Measurements from ENCODE around the gene DSCAML1.

The DSCAML1 gene

DNA sequence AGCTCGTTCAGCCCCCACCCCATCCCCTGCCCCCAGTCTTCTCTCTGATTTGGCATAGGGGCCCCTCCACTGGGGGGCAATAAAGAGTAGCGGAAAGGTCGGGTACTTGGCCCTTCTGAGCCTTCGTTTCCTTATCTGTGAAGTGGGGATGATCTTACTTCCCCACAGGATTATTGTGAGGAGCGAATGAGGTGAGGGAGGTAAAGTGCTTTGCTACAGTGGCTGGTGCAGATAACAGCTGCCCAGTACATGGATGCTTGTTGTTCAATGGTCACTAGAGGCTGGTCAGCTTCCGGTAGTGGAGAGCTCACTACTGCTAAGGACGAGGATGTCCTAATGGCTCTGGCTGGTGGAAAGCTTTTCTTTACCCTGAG is 368.2 kb downstream of the DSCAML1 start:
- no peak for DNase-seq (ENCODE audit: low read depth in 3 of 3)

DNA sequence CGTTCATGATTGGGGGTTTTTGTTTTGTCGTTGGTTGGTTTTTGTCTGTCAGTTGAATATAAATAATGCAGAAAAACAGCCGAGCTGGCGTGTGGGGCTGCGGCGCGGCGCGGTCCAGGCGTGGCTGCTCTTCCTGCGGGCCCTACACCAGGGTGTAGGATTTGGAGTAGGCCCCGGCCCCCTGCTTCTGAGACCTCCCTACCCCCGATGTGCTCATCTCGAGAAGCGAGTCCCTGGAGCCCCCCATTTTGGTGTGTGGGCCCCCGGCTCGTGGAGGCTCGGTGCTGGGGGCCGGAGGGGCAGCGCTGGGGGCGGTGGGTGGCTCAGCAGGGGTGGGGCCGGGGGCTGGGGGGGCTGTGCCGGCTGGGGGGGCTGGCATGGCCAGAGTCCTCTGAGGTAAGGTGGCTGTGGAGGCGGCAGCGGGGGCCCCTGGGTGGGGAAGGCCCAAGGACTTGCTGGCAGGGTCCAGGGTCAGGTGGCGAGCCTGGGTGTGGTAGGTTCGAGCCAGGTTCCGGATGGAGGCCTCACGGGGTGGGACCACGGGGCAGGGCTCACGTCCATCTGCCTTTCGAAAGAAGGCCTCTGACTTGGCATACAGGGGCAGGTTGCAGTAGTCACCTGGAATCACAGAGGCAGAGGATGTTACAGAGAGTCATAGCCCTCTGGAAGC is 368.7 kb downstream of the DSCAML1 start:
- no peak for DNase-seq (ENCODE audit: low read depth in 3 of 3)

DNA sequence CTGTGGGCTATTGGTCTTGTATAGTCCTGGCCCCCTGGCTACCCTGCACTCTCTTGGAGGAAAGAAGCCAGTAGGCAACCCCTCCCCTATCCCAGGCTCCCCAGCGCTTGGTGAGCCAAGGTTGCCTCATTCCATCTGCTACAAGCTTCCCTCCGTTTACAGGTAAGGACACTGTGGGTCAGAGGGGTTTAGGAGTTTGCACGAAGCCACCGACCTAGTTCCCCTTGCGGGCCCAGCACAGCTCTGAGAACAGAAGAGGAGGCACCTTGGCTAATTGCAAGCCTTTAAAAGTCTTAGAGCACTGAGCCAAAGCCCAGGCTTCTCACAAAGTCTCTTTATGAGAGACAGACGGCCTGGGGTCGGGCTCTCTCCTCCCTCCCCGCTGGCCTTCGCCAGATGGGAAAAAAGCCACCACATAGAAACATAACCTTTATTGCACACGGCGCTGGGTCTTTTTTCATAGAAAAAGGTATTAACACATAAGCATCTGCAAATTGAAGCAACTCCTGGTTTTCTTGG is 369.6 kb downstream of the DSCAML1 start:
- DNase-seq (ENCODE audit: low read depth in 3 of 3) = no peak

DNA sequence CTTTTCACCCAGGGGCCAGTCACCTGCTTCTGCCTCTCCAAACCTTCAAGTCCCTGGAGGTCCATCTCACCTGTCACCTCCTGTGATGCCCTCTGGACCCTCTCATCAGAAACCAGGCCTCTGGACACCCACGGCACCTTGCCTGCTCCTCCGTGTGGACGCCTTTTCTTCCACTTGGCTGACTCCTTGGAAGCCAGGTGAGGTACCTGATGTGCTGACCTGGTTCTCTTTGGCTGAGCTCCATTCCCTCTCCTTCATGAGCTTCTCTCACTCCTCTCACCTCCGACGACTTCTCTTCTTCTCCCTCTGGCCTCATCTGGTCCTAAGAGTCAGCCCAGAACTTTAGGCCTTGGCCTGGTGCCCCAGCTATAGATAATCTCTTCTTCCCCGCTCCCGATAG is 370.1 kb downstream of the DSCAML1 start:
- no peak for DNase-seq (ENCODE audit: low read depth in 3 of 3)

DNA sequence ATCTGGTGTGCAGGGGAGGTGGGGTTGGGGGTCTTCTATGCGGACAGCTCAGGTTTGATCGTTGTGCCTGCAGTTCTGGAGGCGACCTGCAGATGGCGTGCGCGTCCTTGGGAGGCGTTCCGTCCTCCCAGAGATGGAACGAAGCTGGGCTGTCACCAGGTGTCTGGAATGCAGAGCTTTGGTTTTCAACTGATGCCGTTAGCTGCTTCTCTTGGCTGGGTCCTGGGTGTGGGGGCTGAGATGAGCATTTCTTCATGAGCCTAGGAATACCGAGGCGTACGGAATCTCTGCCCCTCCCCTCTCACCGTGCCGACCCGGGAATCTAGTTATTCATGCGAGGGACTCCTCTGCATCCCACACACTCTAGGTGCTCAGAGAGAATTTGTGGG is 370.7 kb downstream of the DSCAML1 start:
- peak; percentile 42 to 71 (median 50) for DNase-seq (ENCODE audit: low read depth in 3 of 3)

DNA sequence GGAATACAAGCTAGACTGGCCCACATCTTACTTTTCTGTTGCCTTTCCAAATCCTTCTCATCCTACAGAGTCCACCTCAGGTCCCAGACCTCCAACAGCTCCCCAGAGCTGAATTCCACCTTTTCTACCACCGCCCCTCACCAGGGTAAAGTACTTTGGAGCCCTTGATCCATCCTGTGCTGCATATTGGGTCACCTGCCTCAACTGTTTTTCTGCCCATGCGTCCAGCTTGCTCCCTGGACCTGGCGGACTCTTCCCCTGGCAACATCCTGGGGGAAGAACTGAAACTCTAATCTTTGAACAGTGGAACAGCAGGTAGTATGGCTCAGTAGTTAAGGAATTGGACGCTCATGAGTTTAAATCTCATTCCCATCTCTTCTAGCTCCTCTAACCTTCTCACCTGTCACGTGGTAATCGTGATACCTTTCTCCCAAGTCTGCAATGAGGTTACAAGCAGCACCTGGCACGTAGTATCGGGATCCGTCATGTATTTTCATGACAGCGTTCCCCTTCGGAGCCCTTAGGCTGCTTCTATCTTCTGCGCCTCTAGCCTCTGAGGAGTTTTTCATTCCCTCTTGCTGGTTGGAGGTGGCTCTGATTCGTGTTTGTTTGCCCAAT is 371.2 kb downstream of the DSCAML1 start:
- no peak for DNase-seq (ENCODE audit: low read depth in 3 of 3)

DNA sequence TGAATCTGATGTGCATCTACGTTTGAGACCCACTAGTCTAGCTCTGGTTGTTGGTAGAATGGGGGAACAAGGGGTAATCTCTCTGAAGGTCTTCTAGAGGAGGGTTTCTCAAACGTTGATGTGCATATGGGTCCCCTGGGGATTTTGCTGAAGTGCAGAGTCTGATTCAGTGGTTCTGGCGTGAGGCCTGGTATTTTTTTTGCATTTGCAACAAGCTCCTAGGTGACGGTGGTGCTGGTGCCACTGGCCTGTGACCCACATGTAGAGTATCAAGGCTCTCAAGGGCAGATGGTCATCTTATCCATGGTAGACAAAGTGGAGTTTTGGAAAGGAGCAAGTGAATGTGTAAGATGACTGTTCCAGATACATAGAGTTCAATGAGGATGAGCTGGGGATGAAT is 372.2 kb downstream of the DSCAML1 start:
- DNase-seq (ENCODE audit: low read depth in 3 of 3) = no peak

DNA sequence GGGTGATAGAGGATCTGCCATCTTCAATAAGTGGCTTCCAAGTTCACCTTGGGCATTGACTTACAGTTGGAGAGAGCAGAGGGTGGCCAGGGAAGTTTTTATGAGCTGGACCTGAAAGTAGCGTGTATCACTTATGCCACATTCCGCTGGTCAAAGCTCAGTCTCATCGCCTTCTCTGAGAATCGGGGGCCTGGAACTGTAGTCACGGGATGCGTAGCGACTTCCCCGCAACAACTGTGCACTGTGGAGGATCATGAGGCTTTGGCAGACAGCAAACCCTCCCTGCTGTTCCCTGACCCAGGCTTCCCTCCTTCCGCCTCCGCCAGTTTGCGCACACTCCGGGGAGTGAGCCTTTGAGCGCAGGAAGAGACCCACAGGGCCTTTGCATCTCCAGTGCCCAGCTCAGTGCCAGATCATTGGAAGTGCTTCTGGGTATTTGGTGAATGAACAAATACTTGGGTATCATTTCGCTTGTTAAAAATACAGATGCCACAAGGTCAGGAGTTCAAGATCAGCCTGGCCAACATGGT is 373.9 kb downstream of the DSCAML1 start:
- no peak for DNase-seq (ENCODE audit: low read depth in 3 of 3)

DNA sequence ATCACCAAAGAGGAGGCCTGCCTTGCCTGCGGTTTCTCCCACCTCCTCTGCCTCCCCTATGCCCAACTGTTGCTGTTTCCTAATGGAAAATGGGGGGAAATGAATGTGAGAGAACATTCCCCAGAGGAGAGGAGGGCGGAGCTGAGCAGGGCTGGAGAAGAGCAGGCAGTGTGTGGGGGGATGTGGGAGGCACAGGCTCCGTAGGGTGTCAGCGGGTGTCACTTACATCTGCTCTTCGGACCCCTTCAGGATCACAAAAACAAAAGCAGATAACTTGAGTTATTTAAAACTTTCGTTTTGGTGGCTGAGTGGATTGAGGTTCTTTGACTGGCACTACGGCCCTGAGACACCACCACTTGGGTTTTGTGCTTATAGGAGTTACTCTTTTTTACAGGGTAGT is 375.5 kb downstream of the DSCAML1 start:
- no peak for DNase-seq (ENCODE audit: low read depth in 3 of 3)

DNA sequence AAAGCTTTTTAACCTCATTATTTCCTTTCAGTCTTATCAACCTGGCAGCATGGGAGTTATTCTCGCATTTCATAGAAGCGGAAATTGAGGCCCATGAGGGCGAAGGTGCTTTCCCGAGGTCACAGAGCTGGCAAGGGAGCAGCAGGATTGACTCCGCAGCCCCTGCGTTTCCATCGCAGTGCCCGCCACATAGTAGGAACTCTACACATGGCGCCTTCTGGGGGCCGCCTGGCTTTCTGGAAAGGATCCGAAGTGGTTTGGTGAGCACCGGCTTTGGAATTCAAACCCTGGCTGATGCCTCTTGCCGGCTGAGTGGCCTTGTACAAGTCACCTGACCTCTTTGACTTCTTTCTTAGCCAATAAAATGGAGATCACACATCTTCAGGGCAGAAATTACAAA is 376.0 kb downstream of the DSCAML1 start:
- DNase-seq (ENCODE audit: low read depth in 3 of 3) = no peak

DNA sequence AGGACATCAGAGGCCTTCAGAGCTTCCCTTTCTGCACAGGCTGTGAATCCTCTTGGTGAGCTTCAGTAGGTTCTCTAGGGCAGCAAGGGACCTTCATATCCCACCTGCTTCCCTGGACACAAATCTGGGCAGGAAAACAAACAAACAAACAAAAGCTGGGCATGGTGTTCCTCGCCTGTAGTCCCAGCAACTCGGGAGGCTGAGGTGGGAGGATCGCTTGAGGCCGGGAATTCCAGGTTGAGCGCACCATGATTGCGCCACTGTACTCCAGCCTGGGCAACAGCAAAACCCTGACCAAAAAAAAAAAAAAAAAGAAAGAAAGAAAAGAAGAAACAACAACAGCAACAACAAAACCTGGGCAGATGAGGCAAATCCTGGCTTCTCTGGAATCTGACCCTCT is 376.4 kb downstream of the DSCAML1 start:
- no peak for DNase-seq (ENCODE audit: low read depth in 3 of 3)

DNA sequence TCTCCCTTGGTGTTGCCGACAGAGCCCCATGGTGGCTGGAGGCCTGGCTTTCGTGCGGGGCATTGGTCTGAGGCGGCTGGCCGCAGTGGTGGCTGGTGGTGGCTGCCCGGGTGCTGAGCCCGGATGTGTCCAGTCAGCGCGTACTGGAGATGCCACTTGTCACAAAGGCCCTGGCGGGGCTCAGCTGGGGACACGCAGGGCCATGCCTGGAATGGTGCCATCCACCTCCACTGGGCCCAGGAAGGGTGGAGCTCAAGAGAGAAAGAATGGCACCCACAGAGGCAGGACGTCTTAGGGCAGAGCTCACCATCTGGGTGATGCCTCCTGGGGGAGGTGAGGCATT is 376.9 kb downstream of the DSCAML1 start:
- DNase-seq (ENCODE audit: low read depth in 3 of 3) = no peak

DNA sequence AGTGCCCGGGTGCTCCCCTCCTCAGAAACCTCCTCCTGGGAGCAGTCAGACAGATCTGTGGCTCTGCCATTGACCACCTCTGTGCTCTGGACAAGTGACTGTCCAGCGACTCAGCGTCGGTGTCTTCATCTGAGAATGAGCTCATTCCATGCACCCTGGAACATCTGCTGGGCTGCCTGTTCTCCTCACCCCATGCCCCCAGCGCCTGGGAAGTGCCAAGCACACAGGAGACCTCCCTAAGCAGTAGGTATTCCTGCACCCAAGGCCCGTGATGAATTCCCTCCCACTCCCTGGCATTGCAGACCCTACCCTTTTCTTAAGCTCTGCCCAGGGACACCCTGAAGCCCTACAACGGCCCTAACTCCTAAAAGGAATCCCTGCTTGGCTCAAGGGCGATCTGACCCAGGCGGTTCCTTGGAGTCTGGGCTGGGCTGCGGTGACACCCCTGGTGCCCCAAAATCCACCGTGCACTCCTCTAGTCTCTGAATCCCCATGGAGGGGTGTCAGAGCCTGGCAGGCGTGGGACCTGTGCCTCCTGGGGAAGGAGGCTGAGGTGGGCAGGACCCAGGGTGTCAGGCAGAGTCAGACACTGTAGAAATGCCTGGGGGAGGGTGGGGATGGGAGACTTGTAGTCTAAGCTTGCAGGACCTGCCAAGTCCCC is 377.4 kb downstream of the DSCAML1 start:
- DNase-seq (ENCODE audit: low read depth in 3 of 3) = no peak

DNA sequence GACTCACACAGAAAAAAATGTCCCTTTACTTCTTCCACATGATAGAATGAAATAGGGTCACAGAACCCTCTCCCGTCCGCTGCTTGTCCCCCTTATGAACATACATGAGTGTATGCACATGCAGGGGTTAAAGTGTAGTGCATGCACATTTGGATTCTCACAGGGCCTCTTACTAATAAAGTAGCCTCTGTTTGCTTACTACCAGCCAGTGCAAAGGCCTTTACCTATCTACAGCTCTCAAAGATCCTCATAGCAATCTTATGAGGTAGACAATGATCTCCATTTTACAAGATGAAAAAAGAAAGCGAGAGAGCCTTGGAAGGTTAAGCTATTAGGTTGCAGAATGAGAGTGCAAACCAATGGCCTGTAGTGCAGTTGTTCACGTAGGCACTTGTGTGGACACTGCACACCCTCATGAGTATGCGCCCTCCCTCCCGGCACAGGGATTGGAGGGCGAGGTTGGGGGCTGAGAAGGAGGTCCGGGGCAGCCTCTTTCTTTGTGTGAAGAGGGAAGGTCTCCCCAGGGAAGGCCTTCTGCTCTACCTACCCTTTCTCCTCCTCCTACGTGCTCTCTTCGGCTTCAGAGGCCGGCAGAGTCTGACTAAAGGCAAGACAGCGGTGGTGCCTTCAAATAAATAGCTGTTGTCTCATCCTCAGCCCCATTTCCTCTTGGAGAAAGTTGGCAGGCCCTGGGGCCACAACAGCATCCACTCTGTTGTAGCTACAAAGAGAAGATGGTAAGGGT is 378.1 kb downstream of the DSCAML1 start:
- no peak for DNase-seq (ENCODE audit: low read depth in 3 of 3)

DNA sequence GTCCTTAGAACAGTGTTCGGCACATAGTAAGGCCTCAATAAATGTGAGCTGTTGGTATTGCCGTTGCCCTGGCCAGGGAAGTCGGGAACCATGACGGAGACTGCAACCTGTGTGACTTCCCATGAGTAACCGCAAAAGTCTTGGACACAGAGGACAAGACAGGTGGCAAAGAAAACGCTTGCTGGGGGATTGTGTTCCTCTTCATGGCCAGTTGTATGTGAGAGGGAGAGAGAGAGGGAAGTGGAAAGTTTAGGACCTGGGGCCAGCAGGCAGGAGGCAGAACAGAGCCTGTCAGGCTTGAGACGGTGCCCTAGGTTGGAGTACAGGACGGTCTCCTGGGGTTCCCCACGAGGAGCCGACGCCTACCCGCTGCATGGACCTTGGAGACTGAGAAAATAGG is 379.2 kb downstream of the DSCAML1 start:
- DNase-seq (ENCODE audit: low read depth in 3 of 3) = no peak

DNA sequence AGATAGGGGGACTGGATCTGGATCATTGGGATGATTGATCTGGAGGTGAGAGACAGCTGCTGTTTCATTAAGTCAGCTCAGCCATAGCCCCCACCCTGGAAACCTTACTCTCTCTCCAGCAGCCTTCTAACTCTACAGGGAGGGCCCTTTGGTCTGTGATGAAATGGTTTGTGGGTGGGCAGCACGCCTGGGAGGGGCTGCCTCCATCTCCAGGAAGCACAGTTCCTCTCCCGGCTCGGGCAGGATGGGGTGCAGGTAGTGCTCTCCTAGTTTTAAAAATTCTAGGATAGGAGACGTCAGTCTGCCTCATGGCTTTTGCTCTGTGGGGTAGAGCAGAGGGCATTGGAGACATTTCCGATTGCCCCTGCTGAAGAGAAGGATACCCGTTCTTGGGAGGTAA is 379.7 kb downstream of the DSCAML1 start:
- DNase-seq (ENCODE audit: low read depth in 3 of 3) = no peak

DNA sequence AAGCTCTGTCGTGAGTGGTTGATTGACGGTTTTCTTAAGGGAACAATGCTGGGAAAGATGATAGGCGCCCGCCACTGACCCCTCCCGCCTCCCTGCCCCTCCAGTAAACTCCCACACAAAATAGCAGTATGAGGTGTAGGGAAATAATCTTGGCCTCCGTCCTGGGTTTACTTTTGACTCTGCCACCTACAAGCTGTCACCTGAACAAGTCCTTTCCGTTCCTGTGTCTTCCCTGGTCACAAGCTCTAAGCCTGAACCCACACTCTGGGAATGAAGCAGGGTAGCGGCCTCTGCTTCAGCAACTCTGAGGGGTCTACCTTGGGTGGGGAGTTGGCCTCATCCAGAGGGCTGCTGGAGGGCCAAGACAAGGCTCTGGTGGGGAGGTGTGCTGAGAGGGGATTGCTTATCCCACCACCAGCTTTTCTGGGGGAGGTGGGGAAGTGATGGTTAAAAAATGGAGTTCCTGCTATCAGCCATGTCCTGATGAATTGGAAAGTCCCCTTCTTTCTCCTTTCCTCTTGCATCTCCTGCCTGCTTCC is 381.6 kb downstream of the DSCAML1 start:
- DNase-seq (ENCODE audit: low read depth in 3 of 3) = no peak

DNA sequence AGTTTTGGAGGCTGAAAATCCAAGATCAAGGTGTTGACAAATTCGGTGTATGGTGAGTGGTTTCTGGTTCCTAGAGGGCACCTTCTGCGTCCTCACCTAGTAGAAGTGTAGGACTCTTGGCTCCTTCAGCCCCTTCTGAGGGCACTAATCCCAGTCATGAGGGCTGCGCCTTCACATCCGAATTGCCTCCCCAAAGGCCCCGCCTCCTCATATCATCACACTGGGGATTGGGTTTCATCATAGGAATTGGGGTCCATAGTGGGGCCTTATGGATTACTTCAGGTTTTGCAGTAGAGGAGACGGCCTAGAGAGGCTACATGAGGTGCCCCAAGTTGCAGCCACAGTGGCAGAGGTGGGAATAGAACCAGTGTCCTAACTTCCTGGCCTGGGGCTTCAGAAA is 382.3 kb downstream of the DSCAML1 start:
- DNase-seq (ENCODE audit: low read depth in 3 of 3) = no peak

DNA sequence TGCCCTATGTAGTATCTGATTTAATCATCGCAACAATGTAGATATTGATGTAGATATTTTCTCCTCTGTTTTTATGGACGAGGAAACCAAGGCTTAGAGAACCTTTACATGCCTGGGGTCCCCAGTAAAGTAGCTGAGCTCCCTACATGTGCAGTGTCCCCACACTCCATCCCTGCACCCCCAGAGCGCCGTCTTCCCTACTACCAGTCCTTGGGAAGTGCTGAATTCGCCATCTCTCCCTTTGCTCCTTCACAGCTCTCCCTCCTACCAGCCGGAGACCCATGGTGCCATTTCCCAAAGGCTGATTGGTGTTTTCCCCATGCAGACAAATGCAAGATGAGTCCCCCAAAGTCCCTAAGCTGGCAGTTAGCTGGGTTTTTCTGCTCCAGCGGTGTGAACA is 383.4 kb downstream of the DSCAML1 start:
- DNase-seq (ENCODE audit: low read depth in 3 of 3) = no peak

DNA sequence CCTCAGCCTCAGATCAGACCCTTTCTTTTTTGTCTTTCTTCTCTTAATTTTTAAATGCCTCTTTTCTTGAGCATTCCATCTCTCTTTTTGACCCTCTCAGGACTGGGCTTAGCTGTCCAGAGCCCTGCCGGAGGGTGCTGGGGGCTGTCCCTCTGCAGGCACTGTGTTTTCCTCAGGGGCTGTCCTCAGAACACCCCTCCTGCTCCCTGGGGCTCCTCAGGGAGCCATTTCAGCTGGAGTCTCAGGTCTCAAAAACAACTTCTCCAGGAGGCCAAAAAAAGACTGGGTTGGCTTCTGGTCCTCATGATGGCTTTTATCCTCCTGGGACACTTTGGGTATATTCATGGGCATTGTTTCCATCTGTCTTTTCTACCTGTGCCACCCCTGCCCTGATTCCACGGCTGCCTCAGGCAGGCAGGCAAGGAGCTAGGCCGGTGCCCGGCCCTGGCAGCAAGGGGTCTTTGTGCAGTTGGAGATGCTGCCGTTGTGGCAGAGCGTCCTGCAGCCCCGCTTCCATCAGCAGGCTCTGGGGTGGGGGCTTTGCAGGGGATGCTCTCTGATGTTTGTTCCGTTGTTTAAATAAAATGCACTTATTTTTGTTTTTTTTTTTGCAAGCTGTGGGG is 384.3 kb downstream of the DSCAML1 start:
- DNase-seq (ENCODE audit: low read depth in 3 of 3) = no peak

DNA sequence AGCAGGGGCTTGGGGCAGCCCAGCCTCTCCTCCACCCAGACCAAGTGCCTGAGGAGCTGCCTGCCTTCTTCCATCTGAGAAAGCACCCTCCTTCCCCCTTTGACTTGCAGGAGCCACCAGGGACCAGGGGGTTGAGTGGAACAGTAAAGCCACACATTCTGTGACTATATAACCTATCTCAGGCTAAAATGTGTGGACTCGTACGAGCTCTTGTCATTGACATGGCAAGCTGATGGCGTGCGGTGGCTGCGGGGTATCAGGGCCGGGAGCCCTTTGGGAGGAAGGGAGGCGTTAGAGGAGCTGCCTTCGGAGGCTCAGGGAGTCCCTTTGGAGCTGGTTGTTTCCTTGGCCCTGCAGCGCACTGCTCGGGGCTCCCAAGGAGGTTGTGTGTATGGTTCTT is 384.8 kb downstream of the DSCAML1 start:
- no peak for DNase-seq (ENCODE audit: low read depth in 3 of 3)

DNA sequence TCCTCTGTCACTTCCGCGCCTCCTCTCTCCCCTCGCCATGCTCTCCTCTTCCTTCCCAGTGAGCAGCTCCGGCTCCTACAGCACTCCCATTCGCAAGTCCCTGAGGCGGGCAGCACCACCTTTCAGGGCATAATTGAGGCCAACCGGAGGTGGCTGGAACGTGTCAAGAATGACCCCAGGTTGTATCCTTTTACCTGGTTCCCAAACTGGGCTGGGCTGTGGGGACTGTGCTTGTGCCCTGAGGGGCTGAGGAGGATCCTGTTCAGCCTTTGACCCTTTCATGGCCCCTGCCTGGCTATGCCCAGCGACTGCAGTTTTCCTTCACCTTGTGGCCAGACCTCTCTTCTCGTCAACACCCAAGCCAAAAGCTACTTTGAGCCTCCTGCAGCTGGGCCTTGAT is 385.3 kb downstream of the DSCAML1 start:
- no peak for DNase-seq (ENCODE audit: low read depth in 3 of 3)
